Measurements from ENCODE around the gene ABCG1.

Gene ABCG1

DNA sequence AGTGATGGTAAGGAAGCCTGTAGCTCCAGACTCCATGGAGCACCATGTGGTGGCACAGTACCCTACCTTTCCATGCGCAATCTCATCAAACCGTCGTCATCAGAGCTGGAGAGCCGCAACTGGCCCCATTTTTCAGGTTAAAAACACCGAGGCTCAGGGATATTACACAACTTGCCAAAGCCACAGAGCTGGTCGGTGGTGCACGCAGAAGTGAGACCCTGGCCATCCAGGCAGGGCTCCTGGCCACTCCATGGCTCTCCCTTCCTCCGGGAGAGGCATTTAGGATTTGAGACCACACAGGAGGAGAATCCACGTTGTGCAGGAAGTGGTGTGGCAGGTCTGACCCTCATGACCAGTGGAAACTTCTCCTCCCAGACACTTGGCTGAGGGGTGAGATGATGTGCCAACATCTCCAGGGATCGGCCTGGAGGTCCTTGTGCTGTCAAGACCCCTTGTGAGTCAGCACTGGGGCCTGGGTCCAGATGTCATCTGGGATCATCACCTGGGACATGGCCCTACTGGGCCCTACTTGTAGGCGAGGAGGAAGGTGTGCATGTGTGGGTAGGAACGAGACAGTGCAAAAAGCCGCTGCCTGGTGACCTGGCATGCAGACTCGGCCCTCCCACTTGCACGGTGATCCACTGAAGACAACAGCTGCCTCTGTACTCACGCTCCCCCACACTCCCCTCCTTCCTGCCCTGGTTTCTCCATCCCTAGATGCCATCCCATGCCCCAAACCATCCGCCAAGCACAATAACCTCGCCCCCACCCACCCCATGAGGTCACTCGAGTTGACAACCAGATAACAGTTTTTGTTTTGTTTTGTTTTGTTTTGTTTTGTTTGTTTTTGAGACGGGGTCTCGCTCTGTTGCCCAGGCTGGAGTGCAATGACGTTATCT is 85.9 kb downstream of the ABCG1 start:
- Histone ChIP-seq H3K9ac (ENCODE audit: low read depth, low read length) (no peak overlapping the region), H3K4me1 (ENCODE audit: insufficient read depth, low read length) (peaks cover 6% of the 10 kb centered on the region), H3K36me3 (ENCODE audit: insufficient read depth, low read length) (no peaks in the 10 kb centered on the region), H3K9me3 (ENCODE audit: control insufficient read depth, insufficient read depth, low read length) (no peaks in the 10 kb centered on the region)

DNA sequence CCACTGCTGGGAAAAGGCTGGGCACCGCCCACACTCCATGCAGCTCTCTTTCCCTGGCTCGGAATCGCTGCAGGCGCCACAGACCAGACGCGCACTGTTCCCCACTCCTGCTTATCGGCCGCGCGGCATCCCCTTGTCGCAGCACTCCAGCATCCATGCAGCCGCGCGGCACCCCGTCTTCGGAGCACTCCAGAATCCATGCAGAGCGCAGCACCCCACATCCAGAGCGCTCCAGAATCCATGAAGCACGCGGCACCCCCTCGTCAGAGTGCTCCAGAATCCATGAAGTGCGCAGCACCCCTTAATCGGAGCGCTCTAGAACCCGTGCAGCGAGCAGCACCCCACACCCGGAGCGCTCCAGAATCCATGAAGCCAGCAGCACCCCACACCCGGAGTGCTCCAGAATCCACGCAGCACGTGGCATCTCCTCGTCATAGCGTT is 86.8 kb downstream of the ABCG1 start:
- Histone ChIP-seq H3K4me1 (ENCODE audit: insufficient read depth, low read length) (peaks cover 6% of the 10 kb centered on the region), H3K9me3 (ENCODE audit: control insufficient read depth, insufficient read depth, low read length) (no peaks in the 10 kb centered on the region), H3K9ac (ENCODE audit: low read depth, low read length) (no peak overlapping the region), H3K36me3 (ENCODE audit: insufficient read depth, low read length) (no peaks in the 10 kb centered on the region)

GRCh38 chr21:42306366-42307035 is 87.6 kb downstream of the ABCG1 start:
- Histone ChIP-seq H3K36me3 (ENCODE audit: insufficient read depth, low read length) (no peaks in the 10 kb centered on the region), H3K9me3 (ENCODE audit: control insufficient read depth, insufficient read depth, low read length) (no peaks in the 10 kb centered on the region), H3K9ac (ENCODE audit: low read depth, low read length) (no peak overlapping the region), H3K4me1 (ENCODE audit: insufficient read depth, low read length) (peaks cover 6% of the 10 kb centered on the region)

DNA sequence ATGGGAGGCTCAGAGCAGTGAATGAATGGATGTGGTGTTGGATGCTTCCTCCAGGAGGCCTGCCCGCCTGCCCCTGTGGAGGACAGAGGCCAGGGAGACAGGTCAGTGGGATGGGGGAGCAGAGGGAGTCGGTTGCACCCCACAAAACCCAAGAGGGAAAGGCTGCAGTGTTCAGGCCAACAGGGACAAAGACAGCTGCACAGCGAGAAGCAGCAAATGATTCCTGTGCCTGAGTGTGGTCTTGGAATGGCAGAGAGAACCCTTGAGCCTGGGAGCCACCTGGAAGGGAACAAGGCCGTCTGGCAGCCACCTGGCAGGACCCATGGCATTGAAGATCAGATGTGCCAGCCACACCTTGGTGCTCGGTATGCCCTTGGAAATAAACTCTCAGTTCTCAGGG is 88.2 kb downstream of the ABCG1 start:
- peaks cover 6% of the 10 kb centered on the region for H3K4me1 ChIP-seq (ENCODE audit: insufficient read depth, low read length)

GRCh38 chr21:42308161-42308913 is 89.4 kb downstream of the ABCG1 start:
- H3K4me1 ChIP-seq (ENCODE audit: insufficient read depth, low read length): peaks cover 6% of the 10 kb centered on the region
- no peak overlapping the region for H3K9ac ChIP-seq (ENCODE audit: low read depth, low read length)
- H3K36me3 ChIP-seq (ENCODE audit: insufficient read depth, low read length): no peaks in the 10 kb centered on the region
- H3K9me3 ChIP-seq (ENCODE audit: control insufficient read depth, insufficient read depth, low read length): no peaks in the 10 kb centered on the region

More for the DNA sequence above, 88.2 kb downstream of the ABCG1 start:
- no peaks in the 10 kb centered on the region for H3K9me3 ChIP-seq (ENCODE audit: control insufficient read depth, insufficient read depth, low read length)
- H3K36me3 ChIP-seq (ENCODE audit: insufficient read depth, low read length): no peaks in the 10 kb centered on the region
- no peak overlapping the region for H3K9ac ChIP-seq (ENCODE audit: low read depth, low read length)

- Histone ChIP-seq H3K4me1 (ENCODE audit: insufficient read depth, low read length) (peaks cover 11% of the 10 kb centered on the region), H3K9me3 (ENCODE audit: control insufficient read depth, insufficient read depth, low read length) (no peaks in the 10 kb centered on the region), H3K36me3 (ENCODE audit: insufficient read depth, low read length) (no peaks in the 10 kb centered on the region), H3K9ac (ENCODE audit: low read depth, low read length) (no peak overlapping the region)
Observed at GRCh38 chr21:42308914-42309752, 90.2 kb downstream of the ABCG1 start.

DNA sequence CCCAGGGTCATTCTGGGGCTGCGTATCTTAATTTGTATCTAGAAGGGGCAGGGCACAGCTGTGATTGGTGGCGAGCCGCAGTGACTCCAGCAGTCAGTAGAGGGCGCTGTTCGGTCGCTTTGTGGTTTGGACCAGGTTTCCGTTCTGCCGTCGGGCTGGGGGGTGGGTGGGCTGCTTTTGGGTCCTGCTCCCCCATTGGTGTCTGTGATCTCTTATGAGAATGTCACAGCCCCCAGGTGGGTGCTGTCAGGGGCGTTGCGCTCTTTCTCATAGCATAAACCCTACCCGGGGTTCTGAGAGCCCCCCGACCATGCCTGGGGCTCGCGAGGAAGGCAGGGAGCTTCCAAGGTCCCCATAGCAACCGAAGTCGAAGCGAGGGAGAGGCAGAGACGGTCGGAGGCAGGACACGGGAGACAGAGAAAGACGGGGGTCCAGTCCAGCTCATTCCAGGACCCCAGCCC is 90.8 kb downstream of the ABCG1 start:
- Histone ChIP-seq H3K9ac (ENCODE audit: low read depth, low read length) (peak overlapping the region; percentile 32; the same call in 1 of the 2 replicates), H3K4me1 (ENCODE audit: insufficient read depth, low read length) (peaks cover 11% of the 10 kb centered on the region), H3K36me3 (ENCODE audit: insufficient read depth, low read length) (no peaks in the 10 kb centered on the region), H3K9me3 (ENCODE audit: control insufficient read depth, insufficient read depth, low read length) (no peaks in the 10 kb centered on the region)

- Histone ChIP-seq H3K9me3 (ENCODE audit: control insufficient read depth, insufficient read depth, low read length) (no peaks in the 10 kb centered on the region), H3K4me1 (ENCODE audit: insufficient read depth, low read length) (peaks cover 11% of the 10 kb centered on the region), H3K36me3 (ENCODE audit: insufficient read depth, low read length) (no peaks in the 10 kb centered on the region), H3K9ac (ENCODE audit: low read depth, low read length) (no peak overlapping the region)
Observed at GRCh38 chr21:42310411-42311001, 91.6 kb downstream of the ABCG1 start.

DNA sequence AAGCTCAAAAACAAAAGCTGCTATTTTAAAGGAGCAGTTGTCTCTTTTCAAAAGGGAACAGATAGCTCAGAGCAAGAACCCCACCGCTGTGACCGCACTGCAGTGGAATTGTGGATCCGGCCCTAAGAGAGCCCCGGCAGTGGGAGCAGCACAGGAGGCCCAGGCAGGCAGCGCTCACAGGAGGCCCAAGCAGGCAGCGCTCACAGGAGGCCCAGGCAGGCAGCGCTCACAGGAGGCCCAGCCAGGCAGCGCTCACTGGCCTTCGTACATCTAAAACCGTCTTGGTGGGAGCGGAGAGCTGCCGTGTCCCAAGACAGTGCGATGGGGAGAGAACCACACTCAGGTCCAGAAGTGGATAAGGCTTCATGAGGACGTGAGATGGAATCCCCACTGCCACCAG is 92.2 kb downstream of the ABCG1 start:
- H3K9me3 ChIP-seq (ENCODE audit: control insufficient read depth, insufficient read depth, low read length): no peaks in the 10 kb centered on the region

GRCh38 chr21:42311816-42312625 is 93.1 kb downstream of the ABCG1 start:
- Histone ChIP-seq H3K4me1 (ENCODE audit: insufficient read depth, low read length) (peaks cover 13% of the 10 kb centered on the region), H3K36me3 (ENCODE audit: insufficient read depth, low read length) (no peaks in the 10 kb centered on the region), H3K9ac (ENCODE audit: low read depth, low read length) (no peak overlapping the region), H3K9me3 (ENCODE audit: control insufficient read depth, insufficient read depth, low read length) (no peaks in the 10 kb centered on the region)

More for the DNA sequence above, 92.2 kb downstream of the ABCG1 start:
- H3K9ac ChIP-seq (ENCODE audit: low read depth, low read length): no peak overlapping the region
- no peaks in the 10 kb centered on the region for H3K36me3 ChIP-seq (ENCODE audit: insufficient read depth, low read length)
- H3K4me1 ChIP-seq (ENCODE audit: insufficient read depth, low read length): peaks cover 11% of the 10 kb centered on the region

- Histone ChIP-seq H3K4me1 (ENCODE audit: insufficient read depth, low read length) (peaks cover 19% of the 10 kb centered on the region), H3K9me3 (ENCODE audit: control insufficient read depth, insufficient read depth, low read length) (no peaks in the 10 kb centered on the region), H3K36me3 (ENCODE audit: insufficient read depth, low read length) (no peaks in the 10 kb centered on the region), H3K9ac (ENCODE audit: low read depth, low read length) (no peak overlapping the region)
Observed at GRCh38 chr21:42312626-42313104, 93.7 kb downstream of the ABCG1 start.

DNA sequence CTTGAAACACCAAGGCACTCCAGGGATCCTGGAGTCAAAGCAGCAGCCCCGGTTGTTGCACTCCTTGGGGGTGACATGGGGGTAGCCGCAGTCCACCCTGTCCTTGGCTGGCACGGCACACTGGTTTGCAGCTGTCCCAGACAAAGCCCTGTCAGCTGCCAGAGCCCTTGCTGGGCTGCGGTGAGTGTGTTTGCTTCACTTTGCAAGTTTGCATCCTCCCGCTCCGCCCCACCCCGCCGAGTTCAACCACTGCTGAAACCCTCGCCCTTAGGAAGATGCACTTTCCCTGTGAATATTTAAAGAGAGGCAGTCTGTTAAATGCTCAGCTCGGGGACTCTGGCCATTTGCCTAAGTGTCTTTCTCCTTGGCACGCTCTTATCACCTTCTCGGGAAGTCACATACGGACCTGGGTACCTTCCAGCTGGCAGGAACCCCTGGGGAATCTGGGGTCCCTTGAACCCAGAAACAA is 94.6 kb downstream of the ABCG1 start:
- Histone ChIP-seq H3K9me3 (ENCODE audit: control insufficient read depth, insufficient read depth, low read length) (no peaks in the 10 kb centered on the region), H3K9ac (ENCODE audit: low read depth, low read length) (no peak overlapping the region), H3K36me3 (ENCODE audit: insufficient read depth, low read length) (no peaks in the 10 kb centered on the region), H3K4me1 (ENCODE audit: insufficient read depth, low read length) (peaks cover 23% of the 10 kb centered on the region)

Measured in ES-I3 (cell line).